MM.1S (cell line): Measurements from ENCODE around the gene ZDHHC12.

Experiments used
- DNase-seq: peaks from one replicate; pipeline ENCODE4 v3.0.0-alpha.2; 2015
- H2AFZ ChIP-seq: fragments of 300-600 bp; sonication (generic); 2 replicates; pipeline ENCODE4 v1.6.0; 2016; ENCODE audit warnings: antibody characterized with exemption, low read length
- H3F3A ChIP-seq: fragments of 300-600 bp; sonication (generic); 2 replicates; pipeline ENCODE4 v1.6.1; 2016; ENCODE audit warnings: mild to moderate bottlenecking, antibody characterized with exemption, low read length, moderate library complexity, mixed read lengths; ENCODE audit not compliant: insufficient read depth
- H3K27ac ChIP-seq: fragments of 300-600 bp; sonication (generic); 2 replicates; pipeline ENCODE4 v1.5.1; 2016; ENCODE audit warnings: mild to moderate bottlenecking, low read length
- H3K27me3 ChIP-seq: fragments of 300-600 bp; sonication (generic); replicated peaks from 2 replicates; pipeline ENCODE4 v1.6.0; 2016; ENCODE audit warnings: low read length; ENCODE audit not compliant: insufficient read depth
- H3K36me3 ChIP-seq: fragments of 300-600 bp; sonication (generic); replicated peaks from 2 replicates; pipeline ENCODE4 v1.6.1; 2016; ENCODE audit warnings: mild to moderate bottlenecking, low read length, mixed read lengths; ENCODE audit not compliant: insufficient read depth
- H3K4me1 ChIP-seq: fragments of 300-600 bp; sonication (generic); 2 replicates; pipeline ENCODE4 v1.6.1; 2016; ENCODE audit warnings: low read length, mixed read lengths
- H3K4me2 ChIP-seq: fragments of 300-600 bp; sonication (generic); 2 replicates; pipeline ENCODE4 v1.6.0; 2016; ENCODE audit warnings: low read depth, low read length
- H3K4me3 ChIP-seq: fragments of 300-600 bp; sonication (generic); 2 replicates; pipeline ENCODE4 v1.5.1; 2016; ENCODE audit warnings: low read length, mixed read lengths
- H3K79me2 ChIP-seq: fragments of 300-600 bp; sonication (generic); 2 replicates; pipeline ENCODE4 v1.6.1; 2016; ENCODE audit warnings: mixed run types, low read length, mixed read lengths
- H3K9ac ChIP-seq: fragments of 300-600 bp; sonication (generic); 2 replicates; pipeline ENCODE4 v1.6.1; 2016; ENCODE audit warnings: low read length, mixed read lengths
- H3K9me2 ChIP-seq: fragments of 300-600 bp; sonication (generic); replicated peaks from 2 replicates; pipeline ENCODE4 v1.6.1; 2016; ENCODE audit warnings: mild to moderate bottlenecking, low read length, mixed read lengths; ENCODE audit not compliant: insufficient read depth
- H3K9me3 ChIP-seq: fragments of 300-600 bp; sonication (generic); replicated peaks from 2 replicates; pipeline ENCODE4 v1.6.1; 2016; ENCODE audit warnings: mild to moderate bottlenecking, low read length, mixed read lengths; ENCODE audit not compliant: insufficient read depth
- H4K20me1 ChIP-seq: fragments of 300-600 bp; sonication (generic); 2 replicates; pipeline ENCODE4 v1.6.1; 2016; ENCODE audit warnings: mild to moderate bottlenecking, low read length, moderate library complexity, mixed read lengths; ENCODE audit not compliant: insufficient read depth
- CTCF ChIP-seq: fragments of 300-600 bp; sonication (generic); IDR thresholded peaks from 2 replicates; pipeline ENCODE4 v1.5.1; 2016; ENCODE audit warnings: antibody characterized with exemption, low read length, mixed read lengths
- EZH2 ChIP-seq: fragments of 300-600 bp; sonication (generic); optimal IDR thresholded peaks from 2 replicates; pipeline ENCODE3; 2017; ENCODE audit warnings: low read depth, mild to moderate bottlenecking, antibody characterized with exemption, low read length, mixed read lengths
- EZH2phosphoT487 ChIP-seq: fragments of 300-600 bp; sonication (generic); IDR thresholded peaks from 2 replicates; pipeline ENCODE4 v1.6.1; 2018; ENCODE audit warnings: antibody characterized with exemption, low read length

Gene ZDHHC12

DNA sequence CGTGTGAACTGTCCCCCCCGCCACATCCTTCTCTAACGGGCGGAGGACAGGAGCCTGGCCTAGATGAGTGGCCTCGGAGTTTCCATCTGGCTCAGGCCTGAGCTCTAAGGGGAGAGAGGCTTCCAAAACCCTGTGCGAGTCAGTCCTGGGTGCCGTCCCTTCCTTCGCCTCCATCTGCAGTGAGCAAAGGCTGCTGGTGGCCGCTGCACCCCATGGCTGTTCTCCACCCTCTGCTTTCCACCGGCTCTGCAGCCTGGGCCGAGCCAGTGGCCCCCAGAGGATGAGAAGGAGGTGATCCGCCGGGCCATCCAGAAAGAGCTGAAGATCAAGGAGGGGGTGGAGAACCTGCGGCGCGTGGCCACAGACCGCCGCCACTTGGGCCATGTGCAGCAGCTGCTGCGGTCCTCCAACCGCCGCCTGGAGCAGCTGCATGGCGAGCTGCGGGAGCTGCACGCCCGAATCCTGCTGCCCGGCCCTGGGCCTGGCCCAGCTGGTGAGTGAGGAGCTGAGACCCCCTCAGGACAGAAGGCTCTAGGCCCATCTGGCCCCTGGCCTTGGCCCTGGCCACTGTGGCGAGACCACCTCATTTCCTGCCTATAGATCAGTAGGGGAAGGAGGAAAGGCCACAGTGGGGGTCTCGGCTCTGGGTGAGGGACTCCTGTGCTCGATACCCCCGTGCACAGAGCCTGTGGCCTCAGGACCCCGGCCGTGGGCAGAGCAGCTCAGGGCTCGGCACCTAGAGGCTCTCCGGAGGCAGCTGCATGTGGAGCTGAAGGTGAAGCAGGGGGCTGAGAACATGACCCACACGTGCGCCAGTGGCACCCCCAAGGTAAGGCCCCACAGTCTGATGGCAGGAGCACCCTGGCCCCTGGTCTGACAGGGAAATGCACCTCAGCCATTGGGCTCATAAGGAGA is 18.6 kb downstream of the ZDHHC12 start:
- no peak for TF ChIP-seq EZH2phosphoT487
- no peak for TF ChIP-seq CTCF
- TF ChIP-seq EZH2, result no peak
- Histone ChIP-seq H3K9me3 (no peaks in the 10 kb centered on the region), H3K36me3 (no peaks in the 10 kb centered on the region), H3K4me1 (no peaks in the 10 kb centered on the region), H3K4me2 (no peak overlapping the region), H3K4me3 (no peak overlapping the region), H4K20me1 (no peaks in the 10 kb centered on the region), H3K79me2 (no peaks in the 10 kb centered on the region), H2AFZ (no peak overlapping the region), H3F3A (no peaks in the 10 kb centered on the region), H3K27me3 (no peaks in the 10 kb centered on the region), H3K27ac (no peak overlapping the region), H3K9me2 (no peaks in the 10 kb centered on the region), H3K9ac (no peak overlapping the region)
- no peak for DNase-seq

DNA sequence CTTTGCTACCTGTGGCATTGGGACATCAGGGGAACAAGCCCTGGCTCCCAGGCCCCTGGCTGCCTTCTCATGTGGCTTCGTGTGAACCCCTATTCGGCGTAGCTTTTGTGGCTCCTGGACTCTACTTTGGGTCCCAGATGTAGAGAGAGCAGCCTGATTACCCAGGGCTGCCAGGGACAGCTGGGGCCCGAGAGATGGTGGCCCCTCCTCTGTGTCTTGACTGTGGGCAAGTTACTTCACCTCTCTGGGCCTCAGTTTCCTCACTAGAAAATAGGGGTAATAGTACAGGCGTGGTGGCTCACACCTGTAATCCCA is 19.6 kb downstream of the ZDHHC12 start:
- TF ChIP-seq EZH2phosphoT487 (no peak), CTCF (no peak), EZH2 (no peak)
- H3K4me3 ChIP-seq, result no peak overlapping the region
- no peaks in the 10 kb centered on the region for H3K9me2 ChIP-seq
- no peak overlapping the region for H3K27ac ChIP-seq
- no peaks in the 10 kb centered on the region; the same call in 1 of the 2 replicates for H3F3A ChIP-seq
- H3K4me2 ChIP-seq, result no peak overlapping the region
- no peaks in the 10 kb centered on the region for H4K20me1 ChIP-seq
- no peak for DNase-seq
- H3K9me3 ChIP-seq, result no peaks in the 10 kb centered on the region
- H3K4me1 ChIP-seq, result no peaks in the 10 kb centered on the region
- H2AFZ ChIP-seq, result no peak overlapping the region
- no peak overlapping the region for H3K9ac ChIP-seq
- no peaks in the 10 kb centered on the region for H3K27me3 ChIP-seq
- H3K79me2 ChIP-seq, result no peaks in the 10 kb centered on the region
- H3K36me3 ChIP-seq, result no peaks in the 10 kb centered on the region

DNA sequence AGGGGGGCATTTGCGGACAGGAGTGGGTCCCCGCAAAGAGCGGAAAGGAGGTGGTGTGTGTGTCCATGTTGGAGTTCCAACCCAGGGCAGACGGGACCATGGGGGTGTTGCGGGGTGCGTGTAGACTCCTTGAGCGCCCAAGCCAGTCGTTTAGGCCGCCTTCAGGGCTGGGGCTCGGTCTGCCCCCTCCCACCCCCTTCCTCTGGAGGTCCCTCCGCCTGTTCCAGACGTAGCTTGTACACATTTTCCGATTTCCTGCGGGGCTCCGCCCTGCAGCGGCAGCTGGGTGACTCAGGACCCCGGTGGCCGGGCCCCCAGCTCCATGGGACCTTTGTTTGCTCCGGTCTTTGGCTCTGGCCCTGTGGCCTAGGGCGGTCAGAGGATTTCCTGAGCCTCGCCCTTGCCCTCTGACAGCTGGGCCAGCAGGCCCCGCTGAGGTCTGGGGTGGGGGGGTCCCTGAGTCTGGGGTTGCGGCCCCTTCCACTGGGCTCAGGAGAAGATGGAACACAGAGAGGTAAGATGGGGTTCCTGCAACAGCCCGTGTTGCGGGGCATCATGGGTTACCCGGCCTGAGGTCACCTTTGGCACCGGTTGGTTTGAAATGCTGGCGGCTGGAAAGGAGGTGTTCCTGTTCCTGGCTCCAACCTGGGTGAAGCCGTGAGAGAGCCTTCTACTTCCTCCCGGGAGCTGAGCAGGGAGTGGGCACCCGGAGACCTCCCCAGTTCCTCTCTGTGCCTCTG is 20.1 kb downstream of the ZDHHC12 start:
- no peak for DNase-seq
- no peaks in the 10 kb centered on the region for H3K27me3 ChIP-seq
- H3K9me2 ChIP-seq, result no peaks in the 10 kb centered on the region
- no peak overlapping the region for H3K27ac ChIP-seq
- H3K4me1 ChIP-seq, result no peaks in the 10 kb centered on the region
- H3K4me3 ChIP-seq, result no peak overlapping the region
- no peaks in the 10 kb centered on the region for H3K79me2 ChIP-seq
- no peak overlapping the region for H2AFZ ChIP-seq
- no peaks in the 10 kb centered on the region for H4K20me1 ChIP-seq
- no peak overlapping the region for H3K4me2 ChIP-seq
- no peaks in the 10 kb centered on the region; the same call in 1 of the 2 replicates for H3F3A ChIP-seq
- no peak for TF ChIP-seq CTCF
- no peak for TF ChIP-seq EZH2phosphoT487
- no peak for TF ChIP-seq EZH2
- H3K9ac ChIP-seq, result no peak overlapping the region
- H3K36me3 ChIP-seq, result no peaks in the 10 kb centered on the region
- H3K9me3 ChIP-seq, result no peaks in the 10 kb centered on the region
